CD14-positive monocyte (primary cell): ENCODE data around the gene SCAI. TPM values are rescaled to one million over a fixed set of nuclear protein-coding genes. Genes with fewer than 3 reads are reported as not detected.

Source experiments
- DNase-seq, 3 donors: peaks; one replicate each; pipeline ENCODE4 v3.0.0-alpha.2; 2011 to 2022
- H2AFZ ChIP-seq: 2 replicates; pipeline ENCODE4 v1.6.0; 2012; ENCODE audit warnings: mild to moderate bottlenecking, low read depth, low read length, inconsistent platforms; ENCODE audit not compliant: insufficient read depth, poor library complexity, severe bottlenecking
- H3K27ac ChIP-seq, 2 donors: 1 replicate in 1 of 2; 2 replicates in 1 of 2; pipeline ENCODE4 v1.5.1; 2012 to 2013; ENCODE audit warnings: low read length in 2 of 2, control low read depth in 1 of 2, inconsistent platforms in 1 of 2, low read depth in 1 of 2, mild to moderate bottlenecking in 1 of 2
- H3K27me3 ChIP-seq, 2 donors: one replicate each; pipeline versions ENCODE4 v1.6.0 to v1.6.1; 2011 to 2013; ENCODE audit warnings: low read length in 2 of 2; ENCODE audit not compliant: control insufficient read depth in 2 of 2, insufficient read depth in 2 of 2
- H3K36me3 ChIP-seq, 2 donors: replicated peaks in 1 of 2; 1 replicate in 1 of 2; 2 replicates in 1 of 2; pipeline versions ENCODE4 v1.5.1 to v1.6.1; 2012 to 2013; ENCODE audit warnings: low read length in 2 of 2, control low read depth in 1 of 2, inconsistent platforms in 1 of 2, mild to moderate bottlenecking in 1 of 2; ENCODE audit not compliant: insufficient read depth in 2 of 2, control insufficient read depth in 1 of 2
- H3K4me1 ChIP-seq, 2 donors: 1 replicate in 1 of 2; 2 replicates in 1 of 2; pipeline versions ENCODE4 v1.5.1 to v1.6.1; 2012 to 2013; ENCODE audit warnings: low read length in 2 of 2, control low read depth in 1 of 2, inconsistent platforms in 1 of 2, mild to moderate bottlenecking in 1 of 2, moderate library complexity in 1 of 2; ENCODE audit not compliant: insufficient read depth in 2 of 2, control insufficient read depth in 1 of 2
- H3K4me2 ChIP-seq: replicated peaks from 2 replicates; pipeline ENCODE3; 2012; ENCODE audit warnings: low read length, moderate library complexity, mild to moderate bottlenecking; ENCODE audit not compliant: poor library complexity, severe bottlenecking; ENCODE audit errors: extremely low read depth
- H3K4me3 ChIP-seq, 3 experiments: fragments of 200-600 bp in 1 of 3; sonication (generic) in 1 of 3; replicated peaks in 1 of 3; 1 replicate in 2 of 3; 2 replicates in 1 of 3; pipeline ENCODE4 v1.5.1; 2011 to 2013; ENCODE audit warnings: low read length in 3 of 3, mild to moderate bottlenecking in 3 of 3, control low read depth in 2 of 3, low read depth in 2 of 3, inconsistent platforms in 1 of 3, moderate library complexity in 1 of 3
- H3K79me2 ChIP-seq: 2 replicates; pipeline ENCODE4 v1.6.0; 2012; ENCODE audit warnings: mild to moderate bottlenecking, control low read depth, inconsistent platforms, low read length, moderate library complexity; ENCODE audit not compliant: insufficient read depth
- H3K9ac ChIP-seq: 2 replicates; pipeline ENCODE4 v1.6.0; 2017; ENCODE audit warnings: low read length, mild to moderate bottlenecking; ENCODE audit not compliant: insufficient read depth, poor library complexity, severe bottlenecking
- H3K9me3 ChIP-seq, 2 donors: replicated peaks in 1 of 2; 1 replicate in 1 of 2; 2 replicates in 1 of 2; pipeline versions ENCODE4 v1.5.1 to v1.6.1; 2012 to 2013; ENCODE audit warnings: low read length in 2 of 2, control low read depth in 1 of 2; ENCODE audit not compliant: control insufficient read depth in 1 of 2, insufficient read depth in 1 of 2
- H4K20me1 ChIP-seq: 2 replicates; pipeline ENCODE4 v1.6.0; 2012; ENCODE audit warnings: mild to moderate bottlenecking, low read length, control low read depth, moderate library complexity; ENCODE audit not compliant: insufficient read depth
- H3K27ac Mint-ChIP-seq, 7 donors: one replicate each; pipeline ENCODE4 v1.8.0; 2020; ENCODE audit warnings: mild to moderate bottlenecking in 7 of 7, mixed read lengths in 7 of 7, moderate library complexity in 6 of 7, inconsistent platforms in 2 of 7
- H3K27me3 Mint-ChIP-seq, 3 donors: one replicate each; pipeline ENCODE4 v1.8.0; 2021 to 2022; ENCODE audit warnings: low read depth in 3 of 3, mild to moderate bottlenecking in 3 of 3, mixed read lengths in 3 of 3, moderate library complexity in 3 of 3, inconsistent platforms in 1 of 3
- H3K36me3 Mint-ChIP-seq, 2 donors: one replicate each; pipeline ENCODE4 v1.8.0; 2020; ENCODE audit warnings: mixed read lengths in 2 of 2, inconsistent platforms in 1 of 2, mild to moderate bottlenecking in 1 of 2
- H3K4me1 Mint-ChIP-seq: one replicate; pipeline ENCODE4 v1.8.0; 2020; ENCODE audit warnings: mild to moderate bottlenecking, mixed read lengths
- H3K4me3 Mint-ChIP-seq, 2 donors: one replicate each; pipeline ENCODE4 v1.8.0; 2020; ENCODE audit warnings: mild to moderate bottlenecking in 2 of 2, mixed read lengths in 2 of 2, moderate library complexity in 1 of 2
- H3K9me3 Mint-ChIP-seq, 7 donors: one replicate each; pipeline ENCODE4 v1.8.0; 2020 to 2022; ENCODE audit warnings: mixed read lengths in 7 of 7, mild to moderate bottlenecking in 6 of 7, moderate library complexity in 6 of 7, inconsistent platforms in 2 of 7
- CTCF ChIP-seq: fragments of 200-600 bp; IDR thresholded peaks from one replicate; pipeline ENCODE4 v1.8.0; 2022; ENCODE audit warnings: antibody characterized with exemption, mild to moderate bottlenecking
- WGBS: methylation state at CpG from one replicate; pipeline ENCODE4 v1.1.5; 2013; ENCODE audit warnings: missing lambda C conversion rate; ENCODE audit not compliant: insufficient coverage; 5-methylcytosine and 5-hydroxymethylcytosine counted together
- intact Hi-C, 2 donors: fragments of 100-400 bp; cut with micrococcal nuclease; formaldehyde crosslinking; loops; one replicate each; pipeline versions ENCODE4 v1.15.0 to v1.15.1; 2023
- polyA plus RNA-seq, 3 donors: library from polyadenylated mRNA; depleted of rRNA in 1 of 3; unstranded in 2 of 3; stranded (reverse) in 1 of 3; fragments of 300-500 nt in 2 of 3; fragments of >200 nt in 1 of 3; fragmentation: Illumina TruSeq in 2 of 3; gene quantifications; 1 replicate in 2 of 3; 2 replicates in 1 of 3; pipeline ENCODE4 v1.2.3, GENCODE V29; 2012 to 2021

The SCAI gene
- polyA plus RNA-seq, 3 donors = 0.76 to 1.4 (median 0.84) TPM

GRCh38 chr9:125008599-125008998, 134.7 kb downstream of the SCAI start:
- no peaks in the 10 kb centered on the region for H3K4me1 Mint-ChIP-seq
- no peak overlapping the region for H3K4me3 ChIP-seq
- H3K36me3 Mint-ChIP-seq = peaks cover 17 to 24% of the 10 kb centered on the region in 2 donors
- H4K20me1 ChIP-seq = no peaks in the 10 kb centered on the region
- intact Hi-C loops = no loop called here
- H3K4me3 Mint-ChIP-seq = no peak overlapping the region
- H3K27me3 ChIP-seq = no peaks in the 10 kb centered on the region
- H3K4me2 ChIP-seq = no peak overlapping the region
- TF ChIP-seq CTCF = no peak
- no peak overlapping the region for H3K9ac ChIP-seq
- no peak for DNase-seq
- peaks cover 0 to 7% of the 10 kb centered on the region in 2 donors for H3K9me3 ChIP-seq
- no CpG with 5 or more reads among the region's 2 CpGs for WGBS
- H3K9me3 Mint-ChIP-seq = peaks cover 0 to 14% (median 9%) of the 10 kb centered on the region in 7 donors
- H3K36me3 ChIP-seq = peaks cover 0 to under 1% of the 10 kb centered on the region in 2 donors
- H3K79me2 ChIP-seq = no peaks in the 10 kb centered on the region
- no peak overlapping the region for H3K27ac ChIP-seq
- no peak overlapping the region for H3K27ac Mint-ChIP-seq
- no peak overlapping the region for H2AFZ ChIP-seq
- no peaks in the 10 kb centered on the region for H3K4me1 ChIP-seq
- no peaks in the 10 kb centered on the region for H3K27me3 Mint-ChIP-seq

- Mint-ChIP-seq H3K36me3 (peaks cover 14 to 16% of the 10 kb centered on the region in 2 donors), H3K27ac (no peak overlapping the region), H3K4me1 (no peaks in the 10 kb centered on the region), H3K4me3 (no peak overlapping the region), H3K9me3 (no peaks in the 10 kb centered on the region), H3K27me3 (no peaks in the 10 kb centered on the region)
- Histone ChIP-seq H3K4me1 (no peaks in the 10 kb centered on the region), H3K79me2 (no peaks in the 10 kb centered on the region), H3K27me3 (no peaks in the 10 kb centered on the region), H3K9ac (no peak overlapping the region), H4K20me1 (no peaks in the 10 kb centered on the region), H3K36me3 (peaks cover 0 to 14% of the 10 kb centered on the region in 2 donors), H3K27ac (no peak overlapping the region), H3K4me3 (no peak overlapping the region), H3K9me3 (no peaks in the 10 kb centered on the region), H2AFZ (no peak overlapping the region), H3K4me2 (no peak overlapping the region)
- no peak for DNase-seq
- WGBS = 100% methylated on average over 4 of the region's 7 CpGs
- intact Hi-C loops = no loop called here
- TF ChIP-seq CTCF = no peak
Measured at GRCh38 chr9:125003332-125003731, 140.0 kb downstream of the SCAI start.
